Activated CD4-positive, alpha-beta T cell treated with anti-CD3 and anti-CD28 coated beads for 4 hours (primary cell): ENCODE measurements around the gene DLX5.

Experiments
- DNase-seq, 2 donors: peaks; one replicate each; pipeline ENCODE4 v3.0.0-alpha.2; 2020

Gene DLX5

GRCh38 chr7:97018126-97018601, 6.5 kb downstream of the DLX5 start:
- DNase-seq: no peak

GRCh38 chr7:97017192-97018125, 7.2 kb downstream of the DLX5 start:
- no peak for DNase-seq

- DNase-seq: no peak
These were observed 8.0 kb downstream of the DLX5 start for GRCh38 chr7:97016381-97017191.

GRCh38 chr7:97015756-97016380, 8.8 kb downstream of the DLX5 start:
- no peak for DNase-seq

- DNase-seq: no peak
These were observed 9.4 kb downstream of the DLX5 start for GRCh38 chr7:97015279-97015678.

- no peak for DNase-seq
These were observed 10.4 kb downstream of the DLX5 start for GRCh38 chr7:97014145-97014750.

- no peak for DNase-seq
These were observed 10.8 kb downstream of the DLX5 start for GRCh38 chr7:97013845-97014134.

- DNase-seq: no peak
These were observed 11.3 kb downstream of the DLX5 start for GRCh38 chr7:97013134-97013844.

- DNase-seq: no peak
These were observed 12.1 kb downstream of the DLX5 start for GRCh38 chr7:97012365-97013133.

- DNase-seq: no peak
These were observed 12.9 kb downstream of the DLX5 start for GRCh38 chr7:97011536-97012364.

- DNase-seq: no peak
These were observed 13.5 kb downstream of the DLX5 start for GRCh38 chr7:97011104-97011503.

GRCh38 chr7:97009753-97010732, 14.6 kb downstream of the DLX5 start:
- no peak for DNase-seq

- no peak for DNase-seq
These were observed 16.2 kb downstream of the DLX5 start for GRCh38 chr7:97008275-97008917.

GRCh38 chr7:97007583-97007861, 17.1 kb downstream of the DLX5 start:
- DNase-seq: no peak

- DNase-seq: no peak
These were observed 17.6 kb downstream of the DLX5 start for GRCh38 chr7:97006816-97007582.

- DNase-seq: peak in 1 of 2 donors; percentile 13
These were observed 18.4 kb downstream of the DLX5 start for GRCh38 chr7:97006055-97006815.
